ENCODE measurements around the gene SEPTIN1. TPM values are rescaled to one million over a fixed set of nuclear protein-coding genes. Genes with fewer than 3 reads are reported as not detected.

SEPTIN1 gene
- total and polyA plus RNA-seq, 2 of the 13 experiments (the other 11 are each of a cell fraction or from before 2014, with no cell fraction given): 0.18 to 0.67 TPM

DNA sequence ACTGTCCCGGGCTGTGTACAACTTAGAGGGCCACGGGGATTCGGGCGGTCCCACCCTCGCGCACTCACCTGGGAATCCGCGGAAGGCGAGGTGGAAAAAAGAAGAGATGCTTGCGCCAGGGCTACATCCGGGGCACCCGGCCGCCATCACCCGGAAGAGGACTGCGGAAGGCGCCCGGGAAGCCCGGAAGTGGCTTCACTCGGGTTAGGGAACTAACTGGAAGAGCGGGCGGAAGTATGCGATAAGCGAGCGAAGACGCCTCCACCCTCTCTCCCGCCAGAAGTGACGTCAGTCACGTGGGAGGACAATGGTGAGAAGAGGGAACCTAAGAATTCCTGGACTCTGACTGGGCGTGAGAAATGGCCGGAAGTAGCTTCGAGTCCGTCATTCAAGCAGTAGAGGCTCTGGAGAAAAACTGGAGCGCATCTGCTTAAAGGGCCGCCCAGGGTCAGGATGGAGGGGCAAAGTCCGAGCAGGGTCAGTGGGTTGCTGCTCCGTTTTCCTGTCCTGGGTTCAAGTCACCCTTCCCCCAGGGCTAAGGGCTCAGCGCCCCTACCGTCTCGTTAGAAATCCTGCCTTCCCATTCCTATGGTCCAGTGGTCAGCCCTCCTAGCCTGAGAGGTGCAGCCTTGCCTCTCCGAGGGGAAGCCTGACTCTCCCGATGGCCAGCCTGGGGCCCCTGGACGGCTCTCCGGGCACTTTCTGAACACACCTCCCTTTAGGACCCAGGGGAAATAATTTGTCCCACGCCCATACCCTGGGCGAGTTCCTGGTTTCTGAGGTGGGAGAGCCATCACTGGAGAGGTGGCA, 27.0 kb downstream of the SEPTIN1 start, which contains the start of gene CD2BP2 (continued):
- TF ChIP-seq ZBTB40 (IDR thresholded peaks at IDR 0.05) (peak; percentile 89), ZBTB40 (CRISPR knock-in tag; IDR thresholded peaks at IDR 0.05) (peak; percentile 58; the same call in 1 of the 2 replicates), ZNF589 (CRISPR knock-in tag; conservative IDR thresholded peaks at IDR 0.05) (no peak), HOXA5 (CRISPR knock-in tag; IDR thresholded peaks at IDR 0.05) (peak; percentile 97), SIX4 (CRISPR knock-in tag; IDR thresholded peaks at IDR 0.05) (peak; percentile 30; the same call in 1 of the 2 replicates), ZFP90 (CRISPR knock-in tag; IDR thresholded peaks at IDR 0.05; ENCODE audit: borderline replicate concordance) (peak; percentile 97; the same call in 1 of the 2 replicates), PRPF4 (IDR thresholded peaks at IDR 0.05; ENCODE audit: low read depth, low read length, poor library complexity, severe bottlenecking) (no peak), KLF13 (CRISPR knock-in tag; IDR thresholded peaks at IDR 0.05) (no peak), ZFX (CRISPR knock-in tag; IDR thresholded peaks at IDR 0.05; ENCODE audit: low read depth) (peak; percentile 72), AKAP8 (CRISPR knock-in tag; IDR thresholded peaks at IDR 0.05) (peak; percentile 58; the same call in 1 of the 2 replicates), ZBTB34 (CRISPR knock-in tag; IDR thresholded peaks at IDR 0.05) (peak; percentile 65; the same call in 1 of the 2 replicates), KLF11 (CRISPR knock-in tag; IDR thresholded peaks at IDR 0.05) (peak; percentile 59; the same call in 1 of the 2 replicates), RCOR2 (CRISPR knock-in tag; IDR thresholded peaks at IDR 0.05) (peak; percentile 87), RFXAP (CRISPR knock-in tag; IDR thresholded peaks at IDR 0.05; ENCODE audit: borderline replicate concordance) (peak; percentile 92), SMYD3 (CRISPR knock-in tag; IDR thresholded peaks at IDR 0.05) (peak; percentile 40; the same call in 1 of the 2 replicates), ZMAT3 (CRISPR knock-in tag; conservative IDR thresholded peaks at IDR 0.05) (no peak; the same call in 1 of the 2 replicates)
- TF ChIP-seq, protein P1, sequence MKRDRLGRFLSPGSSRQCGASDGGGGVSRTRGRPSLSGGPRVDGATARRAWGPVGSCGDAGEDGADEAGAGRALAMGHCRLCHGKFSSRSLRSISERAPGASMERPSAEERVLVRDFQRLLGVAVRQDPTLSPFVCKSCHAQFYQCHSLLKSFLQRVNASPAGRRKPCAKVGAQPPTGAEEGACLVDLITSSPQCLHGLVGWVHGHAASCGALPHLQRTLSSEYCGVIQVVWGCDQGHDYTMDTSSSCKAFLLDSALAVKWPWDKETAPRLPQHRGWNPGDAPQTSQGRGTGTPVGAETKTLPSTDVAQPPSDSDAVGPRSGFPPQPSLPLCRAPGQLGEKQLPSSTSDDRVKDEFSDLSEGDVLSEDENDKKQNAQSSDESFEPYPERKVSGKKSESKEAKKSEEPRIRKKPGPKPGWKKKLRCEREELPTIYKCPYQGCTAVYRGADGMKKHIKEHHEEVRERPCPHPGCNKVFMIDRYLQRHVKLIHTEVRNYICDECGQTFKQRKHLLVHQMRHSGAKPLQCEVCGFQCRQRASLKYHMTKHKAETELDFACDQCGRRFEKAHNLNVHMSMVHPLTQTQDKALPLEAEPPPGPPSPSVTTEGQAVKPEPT (CRISPR knock-in tag; IDR thresholded peaks at IDR 0.05; ENCODE audit: low read depth): peak; percentile 78; the same call in 1 of the 2 replicates
